ENCODE results near the gene PNKD.

DNA sequence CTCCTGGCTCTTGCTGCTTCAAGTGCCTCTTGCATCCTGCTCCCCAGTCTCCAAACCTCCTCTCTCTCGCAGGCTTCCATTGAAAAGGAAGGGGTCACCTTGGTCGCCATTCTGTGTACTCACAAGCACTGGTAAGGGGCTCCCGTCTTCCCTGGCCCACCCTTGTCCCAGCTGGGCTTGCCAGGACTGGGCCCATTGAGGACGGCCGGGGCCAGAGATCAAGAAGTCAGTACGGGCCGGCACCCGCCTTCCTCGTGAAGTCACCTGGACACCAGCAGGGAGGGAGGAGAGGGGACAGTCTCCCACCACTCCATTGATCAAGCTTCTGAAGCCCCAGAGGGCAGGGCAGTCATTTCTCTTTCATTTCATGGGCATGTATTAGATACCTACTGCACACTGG is 70.3 kb downstream of the PNKD start:
- TF ChIP-seq GATA2 (IDR thresholded peaks at IDR 0.05; ENCODE audit: low read depth, low read length) (no peak), GATA3 (IDR thresholded peaks at IDR 0.05; ENCODE audit: low read depth, low read length) (no peak)
